ENCODE measurements around the gene NFKBIE.

NFKBIE gene

GRCh38 chr6:44258325-44258863 lies 7.0 kb downstream of the NFKBIE start:
- Mint-ChIP-seq H3K27ac (peak overlapping the region; percentile 70), H3K4me1 (peaks cover 67% of the 10 kb centered on the region), H3K4me3 (peak overlapping the region; percentile 84), H3K36me3 (peaks cover 18% of the 10 kb centered on the region), H3K9me3 (no peaks in the 10 kb centered on the region), H3K27me3 (no peaks in the 10 kb centered on the region)

DNA sequence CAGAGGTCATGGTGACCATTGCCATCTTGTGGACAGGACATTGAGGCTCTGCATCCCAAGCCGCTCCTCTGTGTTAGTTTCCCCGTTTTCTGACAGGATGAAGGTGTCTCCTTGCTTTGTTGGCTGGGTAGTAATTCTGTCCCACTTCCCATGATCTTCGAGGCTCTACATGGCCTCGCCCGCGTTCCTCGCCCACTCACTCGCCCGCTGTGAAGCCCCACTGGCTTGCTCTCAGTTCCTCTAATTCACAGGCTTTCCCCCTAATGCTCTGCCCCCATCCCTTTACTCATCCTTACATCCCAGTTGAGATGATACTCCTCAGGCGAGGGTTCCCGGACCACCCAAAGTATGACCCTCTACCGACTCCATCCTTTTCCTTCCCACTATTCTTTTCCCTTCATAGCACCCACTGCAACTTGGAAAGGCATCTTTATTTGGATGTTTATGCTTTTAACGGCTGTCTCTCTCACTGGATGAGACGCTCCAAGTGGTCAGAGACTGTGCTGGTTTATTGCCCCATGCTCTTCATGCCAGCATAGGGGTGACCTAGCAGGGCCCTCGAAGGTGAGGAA lies 7.5 kb downstream of the NFKBIE start:
- H3K27me3 Mint-ChIP-seq: no peaks in the 10 kb centered on the region
- peak overlapping the region; percentile 85 for H3K27ac Mint-ChIP-seq
- peaks cover 18% of the 10 kb centered on the region for H3K36me3 Mint-ChIP-seq
- H3K4me3 Mint-ChIP-seq: peak overlapping the region; percentile 84
- H3K4me1 Mint-ChIP-seq: peaks cover 67% of the 10 kb centered on the region
- no peaks in the 10 kb centered on the region for H3K9me3 Mint-ChIP-seq

DNA sequence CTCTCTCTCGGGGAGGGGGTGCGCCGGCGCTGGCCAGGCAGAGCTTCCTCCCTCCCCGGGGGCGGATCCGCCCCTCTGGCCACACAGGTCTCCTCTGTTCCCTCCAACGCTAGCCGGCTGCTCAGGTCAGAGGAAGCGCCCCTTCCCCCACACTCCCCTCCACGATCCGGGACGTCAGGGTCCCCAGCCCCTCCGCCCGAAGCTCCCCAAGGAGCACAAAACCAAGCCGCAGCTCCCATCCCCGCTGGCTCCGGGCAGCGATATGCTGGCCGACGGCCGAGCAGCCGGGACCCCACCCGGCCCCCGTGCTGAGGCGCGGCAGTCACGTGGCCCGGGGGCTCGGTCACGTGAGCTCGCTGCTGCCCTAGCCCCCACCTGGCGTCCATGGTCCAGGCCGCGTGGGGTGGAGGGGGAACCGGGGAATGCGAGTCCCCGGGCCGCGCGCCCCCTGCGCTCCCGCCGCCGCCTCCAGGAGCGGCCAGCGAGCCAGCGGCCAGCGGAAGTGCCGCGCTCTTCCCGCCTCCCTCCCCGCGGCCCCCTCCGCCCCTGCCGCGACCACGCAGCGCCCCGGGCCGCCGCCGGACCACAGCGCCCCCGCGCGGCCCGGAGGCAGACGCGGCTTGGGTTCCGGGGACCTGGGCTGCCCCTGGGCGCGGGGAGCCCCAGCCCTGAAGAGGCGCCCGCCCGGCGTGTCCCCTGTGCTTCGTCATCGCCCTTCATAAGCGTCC lies 8.2 kb downstream of the NFKBIE start, which contains the start of gene SLC35B2:
SLC35B2 (minus strand) TSS at position 504 of the 728 bp plus-strand sequence; CDS start at position 386, 118 bp downstream.
- Mint-ChIP-seq H3K9me3 (no peaks in the 10 kb centered on the region), H3K27ac (peak within 1 kb of the TSS; percentile 85), H3K4me3 (peak within 1 kb of the TSS; percentile 90), H3K4me1 (peaks cover 65% of the 10 kb centered on the region), H3K36me3 (peaks cover 23% of the 10 kb centered on the region), H3K27me3 (no peaks in the 10 kb centered on the region)

DNA sequence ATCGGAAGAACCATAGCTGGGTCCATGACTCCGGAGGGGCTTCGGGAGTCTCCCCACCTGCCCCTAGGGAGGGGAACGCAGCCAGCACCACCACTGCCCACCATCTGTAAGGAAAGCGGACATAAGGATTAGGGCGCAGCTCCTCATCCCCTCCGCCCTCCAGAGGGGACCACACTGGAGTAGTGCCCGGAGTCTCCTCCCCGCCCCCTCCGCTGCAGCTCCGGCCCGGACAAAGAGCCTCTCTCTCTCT lies 8.7 kb downstream of the NFKBIE start:
- Mint-ChIP-seq H3K36me3 (peaks cover 27% of the 10 kb centered on the region), H3K27me3 (no peaks in the 10 kb centered on the region)

GRCh38 chr6:44255871-44256774 lies 9.2 kb downstream of the NFKBIE start:
- H3K27ac Mint-ChIP-seq: peak overlapping the region; percentile 85
- H3K27me3 Mint-ChIP-seq: no peaks in the 10 kb centered on the region
- no peaks in the 10 kb centered on the region for H3K9me3 Mint-ChIP-seq
- H3K36me3 Mint-ChIP-seq: peaks cover 30% of the 10 kb centered on the region
- H3K4me3 Mint-ChIP-seq: peak overlapping the region; percentile 90
- peaks cover 70% of the 10 kb centered on the region for H3K4me1 Mint-ChIP-seq

More for the DNA sequence above, 8.7 kb downstream of the NFKBIE start:
- Mint-ChIP-seq H3K27ac (peak overlapping the region; percentile 85), H3K4me1 (peaks cover 66% of the 10 kb centered on the region), H3K9me3 (no peaks in the 10 kb centered on the region), H3K4me3 (peak overlapping the region; percentile 90)

GRCh38 chr6:44255105-44255808 lies 10.1 kb downstream of the NFKBIE start:
- H3K36me3 Mint-ChIP-seq: peaks cover 36% of the 10 kb centered on the region
- no peaks in the 10 kb centered on the region for H3K9me3 Mint-ChIP-seq
- peak overlapping the region; percentile 90 for H3K4me3 Mint-ChIP-seq
- peak overlapping the region; percentile 85 for H3K27ac Mint-ChIP-seq
- H3K4me1 Mint-ChIP-seq: peaks cover 73% of the 10 kb centered on the region
- H3K27me3 Mint-ChIP-seq: no peaks in the 10 kb centered on the region

- H3K27ac Mint-ChIP-seq: peak overlapping the region; percentile 85
- peaks cover 44% of the 10 kb centered on the region for H3K36me3 Mint-ChIP-seq
- peaks cover 80% of the 10 kb centered on the region for H3K4me1 Mint-ChIP-seq
- no peaks in the 10 kb centered on the region for H3K9me3 Mint-ChIP-seq
- no peaks in the 10 kb centered on the region for H3K27me3 Mint-ChIP-seq
- peak overlapping the region; percentile 90 for H3K4me3 Mint-ChIP-seq
Observed at GRCh38 chr6:44254191-44255104, 10.9 kb downstream of the NFKBIE start.

DNA sequence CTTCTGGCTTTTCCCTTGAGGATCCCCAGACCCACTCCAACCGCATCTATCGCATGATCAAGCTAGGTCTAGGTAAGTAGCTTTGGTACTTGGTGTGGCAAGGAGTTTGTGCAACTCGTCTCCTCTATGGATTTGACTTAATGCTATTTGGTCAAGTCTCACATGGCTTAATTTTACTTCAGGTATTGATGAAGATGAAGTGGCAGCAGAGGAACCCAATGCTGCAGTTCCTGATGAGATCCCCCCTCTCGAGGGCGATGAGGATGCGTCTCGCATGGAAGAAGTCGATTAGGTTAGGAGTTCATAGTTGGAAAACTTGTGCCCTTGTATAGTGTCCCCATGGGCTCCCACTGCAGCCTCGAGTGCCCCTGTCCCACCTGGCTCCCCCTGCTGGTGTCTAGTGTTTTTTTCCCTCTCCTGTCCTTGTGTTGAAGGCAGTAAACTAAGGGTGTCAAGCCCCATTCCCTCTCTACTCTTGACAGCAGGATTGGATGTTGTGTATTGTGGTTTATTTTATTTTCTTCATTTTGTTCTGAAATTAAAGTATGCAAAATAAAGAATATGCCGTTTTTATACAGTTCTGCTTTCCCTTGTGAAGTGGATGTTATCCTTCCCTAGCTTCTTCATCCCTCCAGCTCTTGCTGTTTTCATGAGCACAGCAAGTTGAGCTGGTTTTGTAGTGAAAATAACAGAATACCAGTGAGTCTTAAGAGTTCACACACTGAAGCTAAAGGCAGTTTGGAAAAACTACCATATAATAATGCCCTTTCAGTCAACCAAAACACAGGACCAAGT lies 11.8 kb downstream of the NFKBIE start:
- no peaks in the 10 kb centered on the region for H3K9me3 Mint-ChIP-seq
- peak overlapping the region; percentile 99 for H3K4me3 Mint-ChIP-seq
- H3K27me3 Mint-ChIP-seq: no peaks in the 10 kb centered on the region
- H3K27ac Mint-ChIP-seq: peak overlapping the region; percentile 100
- peaks cover 79% of the 10 kb centered on the region for H3K4me1 Mint-ChIP-seq
- peaks cover 51% of the 10 kb centered on the region for H3K36me3 Mint-ChIP-seq

GRCh38 chr6:44251576-44252524 lies 13.5 kb downstream of the NFKBIE start:
- Mint-ChIP-seq H3K4me1 (peaks cover 70% of the 10 kb centered on the region), H3K36me3 (peaks cover 61% of the 10 kb centered on the region), H3K27me3 (peaks cover 2% of the 10 kb centered on the region), H3K27ac (peak overlapping the region; percentile 100), H3K9me3 (no peaks in the 10 kb centered on the region), H3K4me3 (peak overlapping the region; percentile 99)

GRCh38 chr6:44250718-44251123 lies 14.6 kb downstream of the NFKBIE start:
- Mint-ChIP-seq H3K27me3 (peaks cover 2% of the 10 kb centered on the region), H3K9me3 (no peaks in the 10 kb centered on the region), H3K4me1 (peaks cover 61% of the 10 kb centered on the region), H3K27ac (peak overlapping the region; percentile 100), H3K4me3 (peak overlapping the region; percentile 99), H3K36me3 (peaks cover 61% of the 10 kb centered on the region)

GRCh38 chr6:44250067-44250717 lies 15.2 kb downstream of the NFKBIE start:
- Mint-ChIP-seq H3K36me3 (peaks cover 61% of the 10 kb centered on the region), H3K4me3 (peak overlapping the region; percentile 99), H3K4me1 (peaks cover 61% of the 10 kb centered on the region), H3K27me3 (peaks cover 2% of the 10 kb centered on the region), H3K27ac (peak overlapping the region; percentile 100), H3K9me3 (no peaks in the 10 kb centered on the region)

DNA sequence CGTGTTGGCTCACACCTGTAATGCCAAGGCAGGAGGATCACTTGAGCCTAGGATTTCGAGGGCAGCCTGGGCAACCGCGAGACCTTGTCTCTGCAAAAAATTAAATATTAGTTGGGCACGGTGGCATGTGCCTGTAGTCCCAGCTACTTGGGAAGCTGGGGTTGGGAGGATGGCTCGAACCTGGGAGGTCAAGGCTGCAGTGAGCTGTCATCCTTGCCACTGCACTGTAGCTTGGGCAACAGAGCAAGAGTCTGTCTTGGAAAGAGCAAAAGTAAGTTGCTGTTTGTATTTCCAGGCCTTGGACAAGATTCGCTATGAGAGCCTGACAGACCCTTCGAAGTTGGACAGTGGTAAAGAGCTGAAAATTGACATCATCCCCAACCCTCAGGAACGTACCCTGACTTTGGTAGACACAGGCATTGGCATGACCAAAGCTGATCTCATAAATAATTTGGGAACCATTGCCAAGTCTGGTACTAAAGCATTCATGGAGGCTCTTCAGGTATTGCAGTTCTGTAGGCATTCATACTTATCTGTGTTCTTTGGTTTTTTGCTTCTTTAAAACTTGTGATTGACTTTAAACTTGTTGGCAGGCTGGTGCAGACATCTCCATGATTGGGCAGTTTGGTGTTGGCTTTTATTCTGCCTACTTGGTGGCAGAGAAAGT lies 16.1 kb downstream of the NFKBIE start:
- peaks cover 54% of the 10 kb centered on the region for H3K4me1 Mint-ChIP-seq
- peak overlapping the region; percentile 100 for H3K27ac Mint-ChIP-seq
- H3K4me3 Mint-ChIP-seq: peak overlapping the region; percentile 99
- H3K27me3 Mint-ChIP-seq: peaks cover 2% of the 10 kb centered on the region
- no peaks in the 10 kb centered on the region for H3K9me3 Mint-ChIP-seq
- peaks cover 57% of the 10 kb centered on the region for H3K36me3 Mint-ChIP-seq

All from activated naive CD4-positive, alpha-beta T cell treated with anti-CD3 and anti-CD28 coated beads, Interleukin-2, amount 50 U/mL, for 24 hours (primary cell).